GM19043 (cell line): ENCODE data around the gene TNNT3.
"Not testable (repeated sequence)": the region's sequence is repeated elsewhere in the genome, so short reads cannot be mapped to it uniquely, and the experiment has no call there.

ENCODE experiments used
- ATAC-seq: cut with Tn5 transposase; IDR thresholded peaks from one replicate; pipeline ENCODE4 v1.9.1; 2021; ENCODE audit warnings: low read depth; ENCODE audit not compliant: unreplicated experiment

Gene TNNT3

GRCh38 chr11:1919391-1920127, at the start of gene TNNT3:
TSS of gene TNNT3 (plus strand) at chr11:1919703. CDS start at chr11:1922875, 3,172 bp downstream.
- ATAC-seq, result no peak

GRCh38 chr11:1870326-1870696, 49.2 kb upstream of the TNNT3 start:
- ATAC-seq, result no peak

GRCh38 chr11:1870721-1871466, 48.6 kb upstream of the TNNT3 start:
- no peak for ATAC-seq

- no peak for ATAC-seq
Observed at GRCh38 chr11:1871531-1871930, 48.0 kb upstream of the TNNT3 start.

- no peak for ATAC-seq
Observed at GRCh38 chr11:1872267-1872985, 47.1 kb upstream of the TNNT3 start.

GRCh38 chr11:1873048-1873812, 46.3 kb upstream of the TNNT3 start:
- ATAC-seq, result no peak

GRCh38 chr11:1873813-1874150, 45.7 kb upstream of the TNNT3 start:
- not testable (repeated sequence) for ATAC-seq

GRCh38 chr11:1874441-1875092, 44.9 kb upstream of the TNNT3 start:
- ATAC-seq, result not testable (repeated sequence)

GRCh38 chr11:1875093-1875850, 44.2 kb upstream of the TNNT3 start:
- ATAC-seq, result no peak

GRCh38 chr11:1875851-1876301, 43.6 kb upstream of the TNNT3 start:
- ATAC-seq, result not testable (repeated sequence)

- no peak for ATAC-seq
Observed at GRCh38 chr11:1876361-1877063, 43.0 kb upstream of the TNNT3 start.

- ATAC-seq, result no peak
Observed at GRCh38 chr11:1877211-1878136, 42.0 kb upstream of the TNNT3 start.

- ATAC-seq, result no peak
Observed at GRCh38 chr11:1878137-1879031, 41.1 kb upstream of the TNNT3 start.

GRCh38 chr11:1879342-1879940, 40.1 kb upstream of the TNNT3 start:
- ATAC-seq, result no peak

- ATAC-seq, result no peak
Observed at GRCh38 chr11:1879941-1880720, 39.4 kb upstream of the TNNT3 start.
